ENCODE measurements around the gene PHKG1.
"Not testable (repeated sequence)": the region's sequence is repeated elsewhere in the genome, so short reads cannot be mapped to it uniquely, and the experiment has no call there.

PHKG1 gene

DNA sequence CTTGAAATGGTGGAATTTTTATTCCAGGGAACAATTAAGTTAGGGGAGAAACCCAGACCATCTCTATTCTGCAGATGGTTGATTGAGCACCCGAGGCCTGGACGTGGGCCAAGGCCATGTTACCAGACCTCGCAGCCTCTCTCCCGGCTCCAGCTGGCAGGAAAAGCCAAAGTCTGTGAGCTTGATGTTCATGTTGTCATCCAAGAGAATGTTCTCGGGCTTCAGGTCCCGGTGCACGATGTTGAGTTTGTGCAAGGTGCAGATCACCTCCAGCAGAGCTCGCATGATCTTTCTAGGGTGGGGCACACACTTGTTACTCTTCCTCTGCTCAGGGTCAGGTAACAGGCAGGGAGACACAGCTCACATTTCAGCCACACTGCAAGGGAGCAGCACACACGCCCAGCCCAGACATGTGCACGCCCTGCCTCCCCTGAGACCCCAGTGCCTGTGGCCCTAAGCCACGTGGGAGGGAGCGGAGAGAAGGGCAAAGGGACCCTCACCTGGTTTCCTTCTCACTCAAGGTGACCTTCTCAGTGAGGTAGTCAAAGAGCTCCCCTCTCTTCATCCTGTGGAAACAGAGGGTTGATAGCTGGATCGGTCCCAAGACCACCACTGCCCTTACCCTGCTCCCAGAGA lies 9.5 kb downstream of the PHKG1 start:
- DNase-seq (ENCODE audit: low spot score): no peak

DNA sequence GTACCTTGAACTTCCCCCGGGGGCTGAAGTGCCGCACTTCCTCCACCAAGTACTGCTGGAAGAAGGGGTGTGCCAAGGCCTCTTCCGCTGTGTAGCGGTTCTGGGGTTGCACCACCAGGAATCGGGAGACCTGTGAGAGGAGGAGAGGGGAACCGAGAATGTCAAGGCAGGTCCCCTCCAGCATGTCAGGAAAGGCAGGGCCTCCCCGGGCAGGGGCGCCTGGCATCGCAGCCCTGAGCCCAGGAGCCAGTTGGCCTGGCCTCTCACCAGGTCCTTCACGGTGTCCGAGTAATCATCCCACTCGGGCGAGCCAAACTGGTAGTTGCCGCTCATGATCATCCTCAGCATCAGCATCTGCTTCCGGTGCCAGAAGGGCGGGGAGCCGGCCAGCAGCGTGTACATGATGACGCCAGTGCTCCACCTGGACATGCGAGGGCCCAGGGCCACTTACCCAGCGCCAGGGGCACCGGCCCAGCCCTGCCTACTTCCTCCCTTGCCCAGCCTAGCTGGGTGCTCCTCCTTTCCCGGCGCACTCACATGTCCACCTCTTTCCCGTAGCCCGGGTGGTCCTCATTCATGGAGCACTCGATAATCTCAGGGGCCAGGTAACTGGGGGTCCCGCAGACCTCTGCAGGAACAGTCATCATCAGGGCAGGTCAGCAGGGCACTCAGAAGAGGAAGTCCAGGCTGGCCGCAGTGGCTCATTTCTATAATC lies 11.0 kb downstream of the PHKG1 start:
- DNase-seq (ENCODE audit: low spot score): no peak

DNA sequence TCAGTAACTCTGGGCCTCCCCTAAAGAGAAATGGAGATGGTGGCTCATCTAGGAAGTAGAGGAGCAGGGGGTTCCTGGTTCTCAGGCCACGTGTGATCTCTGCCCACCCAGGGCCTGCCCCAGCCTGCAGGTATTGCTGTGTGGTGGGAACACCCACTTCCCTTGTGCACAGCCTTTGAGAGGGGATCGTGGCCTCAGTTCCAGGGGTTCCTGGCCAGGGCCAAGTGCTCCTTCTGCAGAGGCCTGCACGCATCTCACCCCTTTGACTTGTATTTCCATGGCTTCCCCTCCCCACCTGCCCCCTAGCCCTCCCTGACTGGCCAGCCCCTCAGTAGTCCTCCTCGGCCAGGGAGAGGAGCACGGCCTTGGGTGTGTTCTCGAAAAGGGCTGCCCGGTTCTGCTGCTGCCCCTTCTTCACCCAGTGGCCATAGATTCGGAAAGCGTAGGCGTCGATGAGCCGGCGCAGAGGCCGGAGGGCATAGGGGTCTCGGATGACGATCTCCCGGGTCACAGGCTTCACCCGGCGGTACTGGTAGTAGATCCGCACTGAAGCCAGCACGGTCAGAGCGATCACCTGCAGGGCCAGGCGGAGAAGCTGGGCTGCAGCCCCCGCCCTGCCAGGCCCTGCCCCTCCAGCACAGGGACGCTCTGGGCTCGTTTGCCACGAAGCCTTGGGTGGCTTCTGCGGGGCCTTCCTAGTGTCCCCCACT lies 11.9 kb downstream of the PHKG1 start:
- DNase-seq (ENCODE audit: low spot score): not testable (repeated sequence)

DNA sequence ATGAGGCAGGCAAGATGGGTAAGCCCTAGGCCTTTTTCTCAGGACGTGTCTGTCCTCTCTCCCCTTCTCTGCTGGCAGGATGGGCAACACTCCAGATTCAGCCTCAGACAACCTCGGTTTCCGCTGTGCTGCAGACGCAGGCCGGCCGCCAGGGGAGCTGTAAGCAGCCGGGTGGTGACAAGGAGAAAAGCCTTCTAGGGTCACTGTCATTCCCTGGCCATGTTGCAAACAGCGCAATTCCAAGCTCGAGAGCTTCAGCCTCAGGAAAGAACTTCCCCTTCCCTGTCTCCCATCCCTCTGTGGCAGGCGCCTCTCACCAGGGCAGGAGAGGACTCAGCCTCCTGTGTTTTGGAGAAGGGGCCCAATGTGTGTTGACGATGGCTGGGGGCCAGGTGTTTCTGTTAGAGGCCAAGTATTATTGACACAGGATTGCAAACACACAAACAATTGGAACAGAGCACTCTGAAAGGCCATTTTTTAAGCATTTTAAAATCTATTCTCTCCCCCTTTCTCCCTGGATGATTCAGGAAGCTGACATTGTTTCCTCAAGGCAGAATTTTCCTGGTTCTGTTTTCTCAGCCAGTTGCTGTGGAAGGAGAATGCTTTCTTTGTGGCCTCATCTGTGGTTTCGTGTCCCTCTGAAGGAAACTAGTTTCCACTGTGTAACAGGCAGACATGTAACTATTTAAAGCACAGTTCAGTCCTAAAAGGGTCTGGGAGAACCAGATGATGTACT lies 13.1 kb downstream of the PHKG1 start:
- DNase-seq (ENCODE audit: low spot score): no peak

DNA sequence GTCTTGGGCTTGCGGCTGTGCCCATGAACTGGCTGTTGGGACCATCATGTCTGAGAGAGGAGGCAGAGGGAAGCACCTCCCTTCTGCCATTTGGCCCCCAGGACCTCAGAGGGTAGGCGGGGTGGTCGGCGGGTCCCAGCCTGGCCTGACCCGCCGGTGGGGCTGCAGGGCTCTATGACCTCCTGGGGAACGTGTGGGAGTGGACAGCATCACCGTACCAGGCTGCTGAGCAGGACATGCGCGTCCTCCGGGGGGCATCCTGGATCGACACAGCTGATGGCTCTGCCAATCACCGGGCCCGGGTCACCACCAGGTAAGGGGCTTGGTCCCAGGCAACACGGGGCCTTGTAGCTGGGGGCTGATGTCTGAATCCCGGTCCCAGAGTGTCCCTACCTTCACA lies 14.6 kb downstream of the PHKG1 start:
- DNase-seq (ENCODE audit: low spot score): no peak

DNA sequence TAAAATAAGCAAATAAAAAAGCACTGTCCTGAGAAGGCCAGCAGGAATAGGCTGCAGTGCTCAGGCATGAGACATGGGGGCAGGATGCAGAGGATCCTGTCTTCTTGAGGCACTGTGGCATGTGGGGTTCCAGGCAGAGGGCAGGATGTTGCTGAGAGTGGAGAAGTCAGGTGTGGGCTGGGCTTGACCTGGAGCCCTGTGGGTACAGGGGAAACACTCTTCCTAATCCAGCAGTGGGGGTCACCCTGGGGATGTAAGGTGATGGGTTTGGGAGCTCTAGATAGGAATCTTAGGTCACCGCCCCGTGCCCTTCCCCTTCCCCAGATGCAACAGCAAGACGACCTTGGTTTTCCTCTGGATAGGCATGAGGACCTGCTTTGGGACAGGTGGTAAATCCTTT lies 15.1 kb downstream of the PHKG1 start:
- DNase-seq (ENCODE audit: low spot score): no peak

DNA sequence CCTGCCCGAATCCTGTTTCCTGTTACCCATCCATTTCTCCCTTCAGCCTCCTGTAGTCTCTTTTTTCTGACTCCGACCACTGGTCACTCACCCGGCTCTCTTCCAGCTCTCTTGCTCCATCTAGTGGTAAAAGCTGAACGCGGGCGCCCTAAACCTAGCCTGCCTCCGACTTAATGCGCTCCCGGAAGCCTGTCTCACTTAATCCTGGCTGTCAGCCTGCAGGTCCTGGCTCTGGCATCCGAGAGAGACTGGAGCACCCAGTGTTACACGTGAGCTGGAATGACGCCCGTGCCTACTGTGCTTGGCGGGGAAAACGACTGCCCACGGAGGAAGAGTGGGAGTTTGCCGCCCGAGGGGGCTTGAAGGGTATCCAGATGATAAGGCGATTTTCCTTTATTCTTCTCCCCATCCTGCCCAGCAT lies 18.4 kb downstream of the PHKG1 start:
- DNase-seq (ENCODE audit: low spot score): peak; percentile 85

DNA sequence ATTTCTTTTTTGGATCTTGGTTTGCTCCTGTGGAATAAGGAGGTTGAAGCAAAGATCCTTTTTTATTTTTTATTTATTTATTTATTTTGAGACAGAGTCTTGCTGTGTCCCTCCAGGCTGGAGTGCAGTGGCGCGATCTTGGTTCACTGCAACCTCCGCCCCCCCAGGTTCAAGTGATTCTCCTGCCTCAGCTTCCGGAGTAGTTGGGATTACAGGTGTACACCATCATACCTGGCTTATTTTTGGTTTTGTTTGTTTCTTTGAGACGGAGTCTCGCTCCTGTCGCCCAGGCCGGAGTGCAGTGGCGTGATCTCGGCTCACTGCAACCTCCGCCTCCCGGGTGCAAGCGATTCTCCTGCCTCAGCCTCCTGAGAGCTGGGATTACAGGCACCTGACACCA lies 26.4 kb downstream of the PHKG1 start:
- not testable (repeated sequence) for DNase-seq (ENCODE audit: low spot score)

DNA sequence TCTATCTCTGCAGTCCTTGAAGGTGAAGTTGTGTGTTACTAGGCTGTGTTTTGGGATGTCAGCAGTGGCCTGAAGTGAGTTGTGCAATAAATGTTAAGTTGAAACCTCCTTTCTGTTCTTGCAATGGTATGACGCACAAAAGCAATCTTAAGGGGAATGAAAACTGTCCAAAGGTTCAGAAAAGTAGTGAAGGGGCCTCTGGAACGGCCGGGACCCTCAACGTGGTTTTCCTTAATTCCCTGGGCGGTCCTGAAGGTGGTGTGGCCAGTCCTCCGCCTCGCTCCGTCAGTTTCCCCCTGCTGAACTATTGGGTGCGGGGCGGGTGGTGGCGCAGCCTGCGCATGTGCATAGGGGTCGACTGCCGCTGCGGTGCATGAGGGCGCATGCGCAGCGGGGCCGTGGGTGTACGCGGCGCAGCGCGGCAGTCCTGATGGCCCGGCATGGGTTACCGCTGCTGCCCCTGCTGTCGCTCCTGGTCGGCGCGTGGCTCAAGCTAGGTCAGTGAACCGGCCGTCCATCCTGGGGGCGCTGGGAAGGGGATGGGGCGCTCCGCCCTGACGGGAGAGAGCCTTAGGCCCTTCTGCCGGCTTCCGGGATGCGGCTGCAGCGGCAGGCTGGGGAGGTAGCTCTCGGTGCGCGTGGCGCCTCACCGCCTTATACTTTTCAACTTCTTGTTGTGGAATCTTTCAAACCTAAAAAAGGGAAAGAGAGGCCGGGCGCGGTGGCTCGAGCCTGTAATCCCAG lies 28.7 kb downstream of the PHKG1 start, which contains the start of gene SUMF2:
Gene SUMF2, plus strand, starts transcription at position 405 of the 744 bp plus-strand sequence. Its CDS starts 26 bp downstream, at position 431.
- peak; percentile 98 for DNase-seq (ENCODE audit: low spot score)

DNA sequence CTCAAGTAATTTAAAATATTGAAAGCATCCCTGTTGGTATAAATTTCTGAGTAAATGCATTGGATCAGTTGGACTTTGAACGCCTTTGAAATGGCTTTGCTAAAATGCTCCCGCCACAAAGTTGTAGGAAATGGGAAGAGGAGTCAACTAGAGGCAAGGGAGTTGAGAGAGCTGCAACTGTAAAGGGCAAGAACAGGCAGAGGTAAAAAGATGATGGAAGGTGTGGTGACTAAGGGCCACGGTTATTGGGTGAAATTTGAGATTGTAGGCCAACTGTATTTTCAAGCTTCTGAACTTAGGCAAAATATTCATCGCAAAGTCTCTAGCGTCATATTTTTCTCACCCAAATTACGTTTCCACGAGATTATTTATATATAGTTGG lies 29.3 kb downstream of the PHKG1 start:
- DNase-seq (ENCODE audit: low spot score): no peak

DNA sequence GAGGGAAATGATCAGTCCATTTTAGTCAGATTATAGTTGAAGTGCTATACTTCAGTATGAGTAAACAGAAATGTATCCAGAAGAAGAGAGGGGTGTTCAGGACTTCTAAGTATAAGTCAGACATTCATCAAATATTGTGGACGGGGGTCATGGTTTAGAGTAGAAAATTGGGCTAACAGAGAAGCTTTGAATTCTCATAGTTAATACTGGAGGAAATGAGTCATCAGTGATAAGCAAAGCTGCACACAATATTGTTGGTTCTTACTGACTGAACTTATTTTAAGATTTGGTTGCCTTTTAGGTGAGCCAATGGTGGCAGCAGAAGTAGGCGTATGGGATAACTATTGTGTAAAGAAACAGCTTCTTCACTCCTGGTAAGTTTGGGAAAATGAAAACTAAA lies 30.4 kb downstream of the PHKG1 start:
- no peak for DNase-seq (ENCODE audit: low spot score)

DNA sequence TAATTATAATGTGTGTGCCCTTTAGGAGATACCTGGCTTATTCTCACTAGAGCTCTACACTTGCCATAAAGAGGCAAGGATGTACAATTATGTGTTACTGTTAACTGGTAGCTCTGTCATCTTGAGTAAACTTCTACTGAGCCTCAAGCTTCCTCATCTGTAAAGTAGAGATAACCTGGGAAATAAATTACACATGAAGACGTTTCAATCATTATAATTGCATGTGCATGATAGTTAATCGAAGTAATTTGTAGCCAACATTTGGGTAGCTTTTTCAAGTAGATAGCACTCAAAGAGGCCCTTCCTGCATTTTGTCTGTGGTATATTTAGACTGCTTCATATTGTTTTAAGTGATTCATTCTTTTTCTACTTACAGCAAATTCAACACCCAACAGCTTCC lies 38.8 kb downstream of the PHKG1 start:
- no peak for DNase-seq (ENCODE audit: low spot score)

DNA sequence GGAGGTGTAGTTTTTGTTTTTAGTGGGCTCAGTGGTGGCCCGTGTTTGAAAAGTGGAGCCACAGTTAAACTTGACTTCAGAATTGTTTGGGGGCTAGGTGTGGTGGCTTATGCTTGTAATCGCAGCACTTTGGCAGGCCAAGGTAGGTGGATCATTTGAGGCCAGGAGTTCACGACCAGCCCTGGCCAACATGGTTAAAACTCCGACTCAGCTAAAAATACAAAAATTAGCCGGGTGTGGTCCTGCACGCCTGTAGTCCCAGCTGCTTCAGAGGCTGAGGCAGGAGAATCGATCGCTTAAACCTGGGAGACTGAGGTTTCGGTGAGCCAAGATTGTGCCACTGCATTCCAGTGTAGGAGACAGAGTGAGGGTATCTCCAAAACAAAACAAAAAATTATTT lies 39.4 kb downstream of the PHKG1 start:
- DNase-seq (ENCODE audit: low spot score): no peak

DNA sequence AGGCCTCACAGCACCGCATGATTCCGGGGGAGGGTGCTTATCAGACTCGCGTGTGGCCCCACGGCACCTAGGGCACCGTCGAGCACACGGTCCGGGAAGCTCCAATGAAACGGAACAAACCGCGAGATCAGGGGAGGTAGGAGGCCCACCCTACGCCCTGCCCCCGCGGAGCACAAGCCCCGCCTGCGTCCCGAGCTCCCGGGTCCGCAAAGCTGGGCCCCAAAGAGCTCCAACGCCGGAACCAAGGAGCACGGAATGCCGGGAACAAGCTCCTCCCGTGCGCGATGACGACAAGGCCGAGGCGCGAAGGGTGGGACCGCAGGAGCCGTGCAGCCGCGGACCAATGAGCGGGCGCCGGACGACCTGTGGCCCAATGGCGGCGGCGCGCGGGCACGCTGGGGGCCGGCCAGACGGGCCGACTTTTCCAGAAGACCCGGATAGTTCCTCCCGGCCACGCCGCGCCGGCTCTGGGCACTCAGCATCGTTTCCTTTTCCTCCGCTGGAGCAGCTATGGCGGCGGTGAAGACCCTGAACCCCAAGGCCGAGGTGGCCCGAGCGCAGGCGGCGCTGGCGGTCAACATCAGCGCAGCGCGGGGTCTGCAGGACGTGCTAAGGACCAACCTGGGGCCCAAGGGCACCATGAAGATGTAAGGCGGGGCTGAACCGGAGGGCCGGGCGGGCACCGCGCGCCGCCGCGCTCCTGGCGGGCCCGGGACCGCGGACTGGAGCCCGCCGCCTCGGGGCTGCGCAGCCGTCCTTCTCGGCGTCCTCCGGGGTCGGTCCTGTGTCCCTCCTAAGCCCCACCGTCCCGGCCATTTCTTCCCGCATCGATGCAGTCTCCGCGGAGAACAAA lies 41.2 kb downstream of the PHKG1 start, which contains the start of the genes CCT6A and PSPH:
Gene CCT6A, plus strand, starts transcription at position 427 of the 853 bp plus-strand sequence. Its CDS starts 84 bp downstream, at position 511.
Gene PSPH, minus strand, starts transcription at position 106 of the 853 bp plus-strand sequence. CDS start 30,232 bp downstream, outside the sequence.
- peak; percentile 97 for DNase-seq (ENCODE audit: low spot score)

DNA sequence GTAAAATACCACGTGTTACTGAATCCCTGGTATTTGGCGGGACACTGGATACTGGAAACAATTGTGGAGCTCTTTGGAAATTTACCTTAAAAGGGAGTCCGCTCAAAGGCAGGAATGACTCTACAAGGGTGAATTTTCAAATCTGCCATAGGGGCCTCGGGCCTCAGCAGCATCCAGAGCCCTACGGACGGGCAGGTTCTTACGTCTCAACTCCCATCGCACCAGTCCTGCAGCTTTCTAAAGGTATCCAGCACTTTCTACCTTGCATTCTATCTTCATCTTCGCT lies 41.8 kb downstream of the PHKG1 start:
- DNase-seq (ENCODE audit: low spot score): no peak

DNA sequence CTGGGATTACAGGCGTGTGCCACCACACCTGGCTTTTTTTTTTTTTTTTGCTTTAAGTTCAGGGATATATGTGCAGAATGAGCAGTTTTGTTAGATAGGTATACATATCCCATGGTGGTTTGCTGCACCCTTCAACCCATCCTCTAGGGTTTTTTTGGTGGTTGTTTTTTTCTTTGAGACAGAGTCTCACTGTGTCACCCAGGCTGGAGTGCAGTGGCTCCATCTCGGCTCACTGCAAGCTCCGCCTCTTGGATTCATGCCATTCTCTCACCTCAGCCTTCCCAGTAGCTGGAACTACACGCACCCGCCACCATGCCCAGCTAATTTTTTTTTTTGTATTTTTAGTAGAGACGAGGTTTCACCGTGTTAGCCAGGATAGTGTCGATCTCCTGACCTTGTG lies 44.0 kb downstream of the PHKG1 start:
- DNase-seq (ENCODE audit: low spot score): not testable (repeated sequence)

DNA sequence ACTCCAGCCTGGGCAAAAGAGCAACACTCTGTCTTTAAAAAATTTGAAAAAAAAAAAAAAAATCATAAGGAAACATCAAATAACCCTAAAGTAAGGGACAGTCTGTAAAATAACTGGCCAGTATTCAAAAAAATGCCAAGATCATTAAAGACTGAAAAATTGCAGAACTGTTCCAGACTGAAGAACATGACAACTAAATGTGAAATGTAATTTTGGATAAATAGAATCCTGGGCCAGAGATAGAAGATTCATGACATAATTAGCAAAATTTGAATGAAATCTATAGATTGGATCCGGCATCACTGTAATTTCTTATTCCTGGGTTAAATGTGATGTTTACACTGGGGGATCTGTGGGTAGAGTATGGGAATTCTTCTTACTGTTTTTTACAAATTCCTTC lies 44.5 kb downstream of the PHKG1 start:
- no peak for DNase-seq (ENCODE audit: low spot score)

DNA sequence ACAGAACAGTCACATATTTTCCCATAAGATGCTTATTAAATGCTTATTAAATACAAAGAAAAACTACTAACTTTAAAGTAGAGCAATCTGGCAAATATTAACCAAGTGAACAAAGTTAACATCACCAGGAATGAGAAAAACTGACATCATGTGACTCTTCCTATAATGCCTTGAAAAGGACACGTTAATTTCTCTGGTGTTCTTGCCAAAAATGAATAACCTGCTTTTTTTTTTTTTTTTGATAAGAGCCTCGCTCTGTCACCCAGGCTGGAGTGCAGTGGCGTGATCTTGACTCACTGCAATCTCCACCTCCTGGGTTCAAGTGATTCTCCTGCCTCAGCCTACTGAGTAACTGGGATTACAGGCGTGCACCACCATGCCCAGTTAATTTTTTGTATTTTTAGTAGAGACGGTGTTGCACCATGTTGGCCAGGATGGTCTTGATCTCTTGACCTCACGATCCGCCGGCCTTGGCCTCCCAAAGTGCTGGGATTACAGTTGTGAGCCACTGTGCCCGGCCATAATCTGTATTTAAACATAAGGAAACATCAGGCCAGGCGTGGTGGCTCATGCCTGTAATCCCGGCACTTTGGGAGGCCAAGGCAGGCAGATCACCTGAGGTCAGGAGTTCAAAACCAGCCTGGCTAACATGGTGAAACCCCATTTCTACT lies 45.2 kb downstream of the PHKG1 start:
- not testable (repeated sequence) for DNase-seq (ENCODE audit: low spot score)

DNA sequence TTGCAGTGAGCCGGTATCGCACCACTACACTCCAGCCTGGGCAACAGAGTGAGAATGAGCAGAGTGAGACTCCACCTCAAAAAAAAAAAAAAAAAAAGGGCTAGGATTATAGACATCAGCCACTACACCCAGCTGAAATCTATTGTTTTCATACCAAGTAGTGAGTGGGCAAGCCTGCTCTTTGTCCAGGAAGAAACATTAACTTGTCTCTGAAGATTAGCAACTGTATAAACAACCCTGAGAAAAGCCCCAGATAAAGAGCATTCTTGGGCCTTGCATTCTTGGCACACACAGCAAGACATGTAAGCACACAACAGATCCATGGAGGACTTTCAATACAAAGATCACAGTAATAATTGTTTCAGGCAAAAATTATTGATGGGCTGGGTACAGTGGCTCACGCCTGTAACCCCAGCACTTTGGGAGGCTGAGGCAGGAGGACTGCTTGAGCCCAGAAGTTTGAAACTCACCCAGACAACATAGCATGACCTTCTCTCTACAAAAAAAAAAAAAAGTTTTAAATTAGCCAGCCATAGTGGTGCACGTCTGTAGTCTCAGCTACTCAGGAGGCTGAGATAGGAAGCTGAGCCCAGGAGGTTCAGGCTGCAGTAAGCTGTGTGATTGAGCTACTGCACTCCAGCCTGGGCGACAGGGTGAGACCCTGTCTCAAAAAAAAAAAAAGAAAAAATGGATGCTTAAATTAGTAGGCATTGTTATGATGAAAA lies 45.9 kb downstream of the PHKG1 start:
- no peak for DNase-seq (ENCODE audit: low spot score)

Data from iPS-NIHi11 (cell line).